Immature natural killer cell (primary cell): ENCODE measurements around the gene ZNF804A. TPM values are rescaled to one million over a fixed set of nuclear protein-coding genes. Genes with fewer than 3 reads are reported as not detected.
"Not testable (repeated sequence)": the region's sequence is repeated elsewhere in the genome, so short reads cannot be mapped to it uniquely, and the experiment has no call there.

ENCODE experiments used
- DNase-seq, 3 donors: peaks; one replicate each; pipeline ENCODE4 v3.0.0; 2022; ENCODE audit warnings: mixed read lengths in 1 of 3
- H3K27ac Mint-ChIP-seq, 6 donors: one replicate each; pipeline ENCODE4 v1.8.0; 2020; ENCODE audit warnings: mixed read lengths in 6 of 6, mild to moderate bottlenecking in 5 of 6, inconsistent platforms in 4 of 6, moderate library complexity in 3 of 6
- H3K27me3 Mint-ChIP-seq, 3 donors: one replicate each; pipeline ENCODE4 v1.8.0; 2020 to 2021; ENCODE audit warnings: low read depth in 3 of 3, mild to moderate bottlenecking in 3 of 3, mixed read lengths in 3 of 3, moderate library complexity in 3 of 3, inconsistent platforms in 1 of 3
- H3K36me3 Mint-ChIP-seq, 3 donors: one replicate each; pipeline ENCODE4 v1.8.0; 2020; ENCODE audit warnings: mixed read lengths in 3 of 3, inconsistent platforms in 2 of 3, mild to moderate bottlenecking in 2 of 3
- H3K4me1 Mint-ChIP-seq, 2 donors: one replicate each; pipeline ENCODE4 v1.8.0; 2020; ENCODE audit warnings: inconsistent platforms in 2 of 2, mild to moderate bottlenecking in 2 of 2, mixed read lengths in 2 of 2, moderate library complexity in 1 of 2
- H3K4me3 Mint-ChIP-seq, 5 donors: one replicate each; pipeline ENCODE4 v1.8.0; 2020; ENCODE audit warnings: mild to moderate bottlenecking in 5 of 5, mixed read lengths in 5 of 5, inconsistent platforms in 3 of 5, moderate library complexity in 3 of 5
- H3K9me3 Mint-ChIP-seq, 6 donors: one replicate each; pipeline ENCODE4 v1.8.0; 2020; ENCODE audit warnings: mild to moderate bottlenecking in 6 of 6, mixed read lengths in 6 of 6, inconsistent platforms in 4 of 6, moderate library complexity in 3 of 6
- polyA plus RNA-seq, 3 donors: library from polyadenylated mRNA; unstranded; fragments of 300-500 nt; fragmentation: Illumina TruSeq; gene quantifications; one replicate each; pipeline ENCODE4 v1.2.3, GENCODE V29; 2021

Gene ZNF804A
- polyA plus RNA-seq, 3 donors from 2014 or later, result 0.03 to 0.09 TPM; not detected in 1

DNA sequence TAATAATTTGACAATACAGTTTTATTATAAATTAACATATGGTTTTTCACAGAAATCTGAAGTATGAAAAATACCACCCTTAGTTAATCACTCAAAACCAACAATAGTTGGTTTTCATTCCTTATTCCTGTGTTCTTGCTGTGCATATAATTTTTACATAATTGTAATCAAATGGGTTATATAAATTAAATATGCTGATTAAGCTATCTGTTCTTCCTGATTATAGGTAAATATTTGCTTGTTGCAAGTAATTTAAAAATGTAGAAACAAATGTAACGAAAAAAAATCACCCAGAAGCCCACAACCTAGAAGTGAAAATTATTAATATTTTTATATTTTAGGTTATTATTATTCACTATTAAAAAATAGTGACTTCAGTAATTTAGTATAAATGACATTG is 98.3 kb downstream of the ZNF804A start:
- H3K27me3 Mint-ChIP-seq, result peaks cover 0 to 1% (median 0%) of the 10 kb centered on the region in 3 donors
- DNase-seq, result no peak

DNA sequence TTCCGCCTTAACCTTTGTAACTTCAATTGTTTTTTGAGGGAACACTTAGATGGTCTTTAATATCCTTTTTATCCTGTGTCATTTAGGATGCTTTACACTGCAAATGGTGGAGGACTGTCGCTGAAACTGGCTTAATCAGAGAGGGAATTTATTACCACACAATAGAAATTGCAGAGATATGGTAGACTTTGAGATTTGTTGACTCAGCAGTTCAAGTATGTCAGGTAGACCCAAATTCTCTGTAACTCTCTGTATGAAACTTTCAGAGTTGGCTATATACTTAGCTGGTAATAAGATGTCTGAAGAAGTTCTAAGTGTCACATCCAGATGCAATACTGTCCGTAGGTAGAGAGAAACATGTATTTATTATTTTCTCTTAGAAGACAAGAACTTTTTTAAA is 100.1 kb downstream of the ZNF804A start:
- H3K36me3 Mint-ChIP-seq, result no peaks in the 10 kb centered on the region
- H3K4me1 Mint-ChIP-seq, result no peaks in the 10 kb centered on the region
- H3K27me3 Mint-ChIP-seq, result peaks cover 0 to 1% (median 0%) of the 10 kb centered on the region in 3 donors
- H3K4me3 Mint-ChIP-seq, result no peak overlapping the region
- H3K27ac Mint-ChIP-seq, result no peak overlapping the region
- no peak for DNase-seq
- peaks cover 0 to 28% (median 16%) of the 10 kb centered on the region in 6 donors for H3K9me3 Mint-ChIP-seq

More for the DNA sequence above, 98.3 kb downstream of the ZNF804A start:
- no peak overlapping the region for H3K4me3 Mint-ChIP-seq
- peaks cover 0 to 27% (median 12%) of the 10 kb centered on the region in 6 donors for H3K9me3 Mint-ChIP-seq
- H3K36me3 Mint-ChIP-seq, result no peaks in the 10 kb centered on the region
- H3K4me1 Mint-ChIP-seq, result no peaks in the 10 kb centered on the region
- no peak overlapping the region for H3K27ac Mint-ChIP-seq

DNA sequence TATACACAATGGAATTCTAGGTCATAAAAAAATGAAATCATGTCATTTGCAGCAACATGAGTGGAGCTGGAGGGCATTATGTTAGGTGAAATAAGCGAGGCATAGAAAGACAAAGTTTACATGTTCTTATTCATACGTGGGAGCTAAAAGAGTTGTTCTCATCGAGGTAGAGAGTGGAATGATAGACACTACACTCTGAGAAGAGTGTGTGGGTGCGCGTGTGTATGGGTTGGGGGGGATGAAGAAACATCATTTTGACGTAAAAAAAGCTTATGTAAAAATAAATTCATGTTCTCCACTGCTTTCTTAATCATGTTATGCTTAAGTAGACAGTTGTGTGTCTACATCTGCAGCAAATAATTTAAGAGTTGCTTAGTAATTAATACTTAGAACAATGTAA is 123.6 kb downstream of the ZNF804A start:
- Mint-ChIP-seq H3K4me1 (no peaks in the 10 kb centered on the region), H3K36me3 (peaks cover 0 to 3% (median 0%) of the 10 kb centered on the region in 3 donors), H3K9me3 (peaks cover 18 to 42% (median 25%) of the 10 kb centered on the region in 6 donors), H3K27ac (no peak overlapping the region), H3K27me3 (no peaks in the 10 kb centered on the region), H3K4me3 (no peak overlapping the region)
- no peak for DNase-seq

DNA sequence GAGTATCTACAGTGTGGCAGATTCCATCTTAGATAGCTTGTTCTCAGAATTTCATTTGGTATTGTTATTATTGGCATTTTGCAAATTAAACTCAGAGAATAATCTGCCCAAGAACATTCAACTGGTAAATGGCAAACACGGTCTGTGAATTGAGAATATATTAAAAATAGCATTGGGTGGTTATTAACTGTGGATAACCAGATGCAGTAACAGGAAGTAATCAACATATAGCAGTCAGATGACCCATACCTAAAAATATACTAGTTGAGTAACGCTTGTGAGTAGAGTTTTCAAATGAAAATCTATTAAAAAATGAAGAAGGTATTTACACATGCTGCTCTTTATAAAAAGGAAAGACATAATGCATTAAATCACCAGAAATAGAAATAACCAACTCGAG is 129.5 kb downstream of the ZNF804A start:
- no peak overlapping the region for H3K27ac Mint-ChIP-seq
- DNase-seq, result no peak
- no peaks in the 10 kb centered on the region for H3K4me1 Mint-ChIP-seq
- no peaks in the 10 kb centered on the region for H3K36me3 Mint-ChIP-seq
- peaks cover 0 to 2% (median 0%) of the 10 kb centered on the region in 3 donors for H3K27me3 Mint-ChIP-seq
- H3K9me3 Mint-ChIP-seq, result peaks cover 4 to 18% (median 14%) of the 10 kb centered on the region in 6 donors
- no peak overlapping the region for H3K4me3 Mint-ChIP-seq

DNA sequence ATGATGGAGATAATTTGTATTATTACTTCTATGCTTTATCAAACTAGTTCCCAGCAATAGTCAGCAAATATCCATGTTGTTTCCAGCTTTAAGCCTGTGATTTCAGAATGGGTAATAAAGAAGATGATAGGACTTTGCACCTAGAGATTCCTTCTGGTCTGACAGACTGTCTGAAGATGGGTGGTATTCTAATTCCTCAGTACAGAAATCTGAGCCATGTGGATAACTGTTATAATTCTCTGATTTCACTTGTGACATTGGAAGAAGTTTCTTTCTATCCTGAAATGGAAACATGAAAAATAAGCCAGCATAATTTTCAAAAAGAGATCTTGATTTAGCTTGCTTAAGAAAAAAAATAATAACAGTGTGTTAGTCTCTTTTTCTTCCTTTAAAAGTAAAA is 130.1 kb downstream of the ZNF804A start:
- peaks cover 0 to 2% (median 0%) of the 10 kb centered on the region in 3 donors for H3K27me3 Mint-ChIP-seq
- no peak overlapping the region for H3K4me3 Mint-ChIP-seq
- H3K27ac Mint-ChIP-seq, result no peak overlapping the region
- no peaks in the 10 kb centered on the region for H3K4me1 Mint-ChIP-seq
- no peak for DNase-seq
- H3K36me3 Mint-ChIP-seq, result no peaks in the 10 kb centered on the region
- H3K9me3 Mint-ChIP-seq, result peaks cover 6 to 24% (median 14%) of the 10 kb centered on the region in 6 donors

DNA sequence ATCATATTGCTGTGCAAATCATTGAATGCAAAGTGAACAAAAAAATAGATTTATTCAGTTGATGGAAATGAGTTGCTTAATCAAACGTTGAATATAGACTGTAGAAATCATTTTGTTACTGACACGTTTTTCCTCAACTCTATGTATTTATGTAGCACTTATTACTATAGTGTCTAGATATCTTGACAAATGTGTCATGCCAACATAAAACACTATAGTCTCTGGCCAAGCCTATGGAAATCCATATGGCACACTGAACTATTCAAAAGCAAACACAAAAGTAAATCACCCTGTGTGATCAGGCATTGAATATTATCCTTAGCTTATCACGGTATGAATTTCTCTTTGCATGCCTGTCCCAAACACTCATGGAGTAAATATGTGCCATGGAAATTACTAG is 131.3 kb downstream of the ZNF804A start:
- Mint-ChIP-seq H3K36me3 (no peaks in the 10 kb centered on the region), H3K4me1 (no peaks in the 10 kb centered on the region), H3K9me3 (peaks cover 4 to 21% (median 12%) of the 10 kb centered on the region in 6 donors), H3K27me3 (peaks cover 0 to 2% (median 0%) of the 10 kb centered on the region in 3 donors), H3K4me3 (no peak overlapping the region), H3K27ac (no peak overlapping the region)
- DNase-seq, result no peak

DNA sequence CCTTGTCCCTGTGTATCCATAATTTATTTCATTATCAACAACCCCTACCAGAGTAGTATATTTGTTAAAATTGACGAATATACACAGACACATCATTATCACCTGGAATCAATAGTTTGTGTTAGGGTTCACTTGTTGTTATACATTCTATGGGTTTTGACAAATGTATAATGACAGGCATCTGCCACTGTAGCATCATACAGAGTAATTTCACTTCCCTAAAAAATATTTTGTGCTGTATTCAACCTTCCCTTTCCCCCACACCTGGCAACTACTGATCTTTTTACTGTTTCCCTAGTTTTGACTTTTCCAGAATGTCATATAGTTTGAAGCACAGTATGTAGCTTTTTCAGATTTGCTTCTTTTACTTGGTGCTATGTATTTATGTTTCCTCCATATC is 132.0 kb downstream of the ZNF804A start:
- no peaks in the 10 kb centered on the region for H3K4me1 Mint-ChIP-seq
- peaks cover 4 to 24% (median 12%) of the 10 kb centered on the region in 6 donors for H3K9me3 Mint-ChIP-seq
- no peak overlapping the region for H3K4me3 Mint-ChIP-seq
- H3K27ac Mint-ChIP-seq, result no peak overlapping the region
- H3K36me3 Mint-ChIP-seq, result no peaks in the 10 kb centered on the region
- DNase-seq, result no peak
- H3K27me3 Mint-ChIP-seq, result peaks cover 0 to 2% (median 0%) of the 10 kb centered on the region in 3 donors

DNA sequence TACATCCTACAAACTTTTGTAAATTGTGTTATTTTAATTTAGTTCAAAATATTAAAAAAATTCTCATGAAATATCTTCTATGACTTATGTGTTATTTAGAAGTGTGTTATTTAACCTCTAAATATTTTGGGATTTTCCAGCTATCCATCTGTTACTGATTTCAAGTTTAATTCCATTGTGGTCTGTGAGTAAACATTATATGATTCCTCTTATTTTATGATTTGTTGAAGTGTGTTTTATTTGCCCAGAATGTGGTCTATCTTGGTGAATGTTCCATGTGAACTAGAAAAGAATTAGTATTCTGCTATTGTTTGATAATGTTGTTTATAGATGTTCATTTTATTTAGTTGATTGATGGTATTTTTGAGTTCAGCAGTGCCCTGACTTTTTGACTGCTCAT is 136.0 kb downstream of the ZNF804A start:
- Mint-ChIP-seq H3K27ac (no peak overlapping the region), H3K4me1 (no peaks in the 10 kb centered on the region), H3K4me3 (no peak overlapping the region), H3K36me3 (no peaks in the 10 kb centered on the region), H3K27me3 (peaks cover 0 to 1% (median 0%) of the 10 kb centered on the region in 3 donors), H3K9me3 (peaks cover 6 to 33% (median 18%) of the 10 kb centered on the region in 6 donors)
- no peak for DNase-seq

DNA sequence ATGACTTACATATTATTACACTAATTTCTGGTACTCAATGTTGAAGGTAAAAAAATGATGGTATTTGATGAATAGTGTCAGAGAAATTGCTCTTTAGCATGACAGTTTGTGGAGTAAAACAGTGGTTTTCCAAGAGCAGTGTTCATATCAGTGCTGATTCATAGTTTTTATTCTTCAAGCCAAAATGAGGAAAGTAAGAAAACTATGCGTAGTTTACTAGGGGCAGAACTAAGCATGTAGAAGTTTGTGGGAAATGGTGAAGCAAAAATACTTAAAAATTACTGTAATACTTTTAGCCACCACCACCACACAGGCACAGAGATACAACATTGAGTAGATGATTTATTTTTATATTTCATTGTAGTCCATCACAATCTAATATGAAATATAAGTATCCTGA is 137.3 kb downstream of the ZNF804A start:
- DNase-seq, result no peak
- peaks cover 0 to 1% (median 0%) of the 10 kb centered on the region in 3 donors for H3K27me3 Mint-ChIP-seq
- no peak overlapping the region for H3K27ac Mint-ChIP-seq
- H3K9me3 Mint-ChIP-seq, result peaks cover 6 to 43% (median 19%) of the 10 kb centered on the region in 6 donors
- H3K4me1 Mint-ChIP-seq, result no peaks in the 10 kb centered on the region
- no peak overlapping the region for H3K4me3 Mint-ChIP-seq
- H3K36me3 Mint-ChIP-seq, result no peaks in the 10 kb centered on the region

DNA sequence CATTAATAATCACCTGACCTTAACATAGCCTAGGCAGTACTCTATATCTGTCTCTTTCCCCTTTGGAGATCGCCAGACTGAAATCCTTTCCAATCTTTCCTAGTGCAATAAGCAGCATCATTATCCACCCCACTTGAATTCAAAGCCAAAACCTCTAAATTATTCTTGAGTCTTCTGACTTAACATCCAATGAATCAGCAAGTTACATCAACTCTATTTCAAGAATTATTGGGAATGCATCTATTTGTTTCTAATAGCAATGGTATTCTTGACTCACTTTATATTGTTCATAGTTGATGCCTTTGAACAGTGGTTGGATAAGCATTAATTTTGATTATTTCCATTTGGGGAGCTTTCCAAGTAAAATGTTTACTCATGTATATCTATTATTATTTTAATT is 144.8 kb downstream of the ZNF804A start:
- Mint-ChIP-seq H3K27me3 (peaks cover 0 to 2% (median 0%) of the 10 kb centered on the region in 3 donors), H3K27ac (no peak overlapping the region), H3K36me3 (no peaks in the 10 kb centered on the region), H3K4me1 (no peaks in the 10 kb centered on the region), H3K9me3 (peaks cover 11 to 32% (median 16%) of the 10 kb centered on the region in 6 donors), H3K4me3 (no peak overlapping the region)
- no peak for DNase-seq

DNA sequence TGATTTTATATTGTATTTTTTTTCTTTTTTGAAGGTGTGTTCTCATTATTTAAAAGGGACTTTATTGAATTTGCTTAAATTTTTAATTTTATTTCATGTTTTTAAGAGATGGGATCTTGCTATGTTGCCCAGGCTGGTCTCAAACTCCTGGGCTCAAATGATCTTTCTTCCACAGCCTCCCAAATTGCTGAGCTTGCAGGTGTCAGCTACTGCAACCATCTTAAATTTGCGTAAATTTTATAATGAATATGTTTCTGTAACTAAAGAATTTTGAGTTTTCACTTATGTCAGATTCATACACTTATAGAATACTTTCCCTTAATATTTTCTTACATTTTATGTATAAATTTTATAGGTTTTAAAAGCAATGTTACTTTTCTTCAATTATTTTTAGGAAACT is 157.8 kb downstream of the ZNF804A start:
- Mint-ChIP-seq H3K4me3 (no peak overlapping the region), H3K27ac (no peak overlapping the region), H3K27me3 (no peaks in the 10 kb centered on the region), H3K36me3 (no peaks in the 10 kb centered on the region), H3K4me1 (no peaks in the 10 kb centered on the region), H3K9me3 (peaks cover 3 to 19% (median 14%) of the 10 kb centered on the region in 6 donors)
- DNase-seq, result no peak

DNA sequence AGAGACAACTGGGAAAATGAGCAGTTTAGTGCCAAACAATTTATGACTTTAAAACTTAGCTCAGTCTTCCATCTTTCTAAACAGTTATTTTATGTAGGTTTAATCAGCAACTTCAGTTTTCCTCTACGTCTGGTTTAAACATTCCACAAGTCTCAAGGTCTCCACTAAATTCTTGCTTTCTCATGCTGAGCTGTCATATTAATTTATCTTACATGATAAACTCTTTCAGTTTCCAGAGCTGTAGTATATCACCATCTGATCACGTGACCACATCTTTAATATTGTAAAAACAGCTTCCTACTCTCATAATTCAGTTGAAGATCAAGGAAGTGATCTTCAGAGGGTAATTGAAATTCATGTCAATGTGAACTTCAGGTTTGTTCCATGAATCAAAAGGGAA is 158.6 kb downstream of the ZNF804A start:
- no peak for DNase-seq
- Mint-ChIP-seq H3K4me3 (no peak overlapping the region), H3K27ac (no peak overlapping the region), H3K27me3 (no peaks in the 10 kb centered on the region), H3K36me3 (no peaks in the 10 kb centered on the region), H3K4me1 (no peaks in the 10 kb centered on the region), H3K9me3 (peaks cover 3 to 25% (median 10%) of the 10 kb centered on the region in 6 donors)

DNA sequence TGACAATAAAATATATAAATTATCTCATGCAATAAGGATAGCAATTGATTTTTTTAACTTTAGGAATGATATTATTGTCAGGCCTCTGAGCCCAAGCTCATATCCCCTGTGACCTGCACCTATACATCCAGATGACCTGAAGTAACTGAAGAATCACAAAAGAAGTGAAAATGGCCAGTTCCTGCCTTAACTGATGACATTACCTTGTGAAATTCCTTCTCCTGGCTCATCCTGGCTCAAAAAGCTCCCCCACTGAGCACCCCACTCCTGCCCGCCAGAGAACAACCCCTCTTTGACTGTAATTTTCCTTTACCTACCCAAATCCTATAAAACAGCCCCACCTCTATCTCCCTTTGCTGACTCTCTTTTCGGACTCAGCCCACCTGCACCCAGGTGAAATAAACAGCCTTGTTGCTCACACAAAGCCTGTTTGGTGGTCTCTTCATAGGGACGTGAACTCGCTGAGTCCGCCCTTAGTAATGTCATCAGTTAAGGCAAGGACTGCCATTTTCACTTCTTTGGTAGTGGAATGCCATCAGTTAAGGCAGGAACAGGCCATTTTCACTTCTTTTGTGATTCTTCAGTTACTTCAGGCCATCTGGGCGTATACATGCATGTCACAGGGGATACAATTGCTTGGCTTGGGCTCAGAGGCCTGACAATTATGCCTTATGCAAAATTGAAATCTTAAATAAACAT is 161.4 kb downstream of the ZNF804A start:
- not testable (repeated sequence) for H3K36me3 Mint-ChIP-seq, H3K27me3 Mint-ChIP-seq, H3K27ac Mint-ChIP-seq, H3K4me3 Mint-ChIP-seq, DNase-seq, H3K4me1 Mint-ChIP-seq
- H3K9me3 Mint-ChIP-seq, result peaks cover 3 to 29% (median 14%) of the 10 kb centered on the region in 6 donors

DNA sequence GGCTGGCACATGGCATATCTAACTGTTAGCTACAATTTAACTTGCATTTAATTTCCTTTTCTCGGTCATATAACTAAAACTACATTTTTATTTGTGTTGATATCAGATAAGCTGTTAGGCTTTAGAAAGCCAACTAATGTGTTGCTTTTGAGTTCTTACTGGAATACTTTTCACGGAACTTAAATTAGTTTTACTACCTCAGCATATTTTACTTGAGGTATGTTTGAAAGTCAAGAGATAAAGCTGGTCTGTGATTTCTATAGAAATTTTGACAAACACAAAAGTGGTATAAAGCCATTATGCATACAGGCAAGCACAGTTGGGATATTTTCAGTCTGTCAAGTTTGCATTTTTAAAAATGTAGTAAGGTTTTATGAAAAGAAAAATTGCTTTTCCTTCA is 162.6 kb downstream of the ZNF804A start:
- Mint-ChIP-seq H3K27me3 (no peaks in the 10 kb centered on the region), H3K4me3 (no peak overlapping the region), H3K4me1 (peaks cover 2 to 7% of the 10 kb centered on the region in 2 donors), H3K27ac (no peak overlapping the region), H3K36me3 (no peaks in the 10 kb centered on the region), H3K9me3 (peaks cover 3 to 29% (median 14%) of the 10 kb centered on the region in 6 donors)
- no peak for DNase-seq
